GM23338 (cell line): ENCODE results near the gene RNU6-8.

Experiments
- CREB1 ChIP-seq: fragments of 250-450 bp; sonication (Bioruptor Pico); IDR thresholded peaks from 2 replicates; pipeline ENCODE4 v1.5.0; 2020; ENCODE audit warnings: low read depth, mild to moderate bottlenecking, moderate library complexity
- EZH2 ChIP-seq: fragments of 200-600 bp; sonication (generic); IDR thresholded peaks from one replicate; pipeline ENCODE4 v1.8.0; 2017; ENCODE audit warnings: antibody characterized with exemption, mild to moderate bottlenecking, low read depth; ENCODE audit not compliant: unreplicated experiment
- EZH2phosphoT487 ChIP-seq: fragments of 200-600 bp; sonication (generic); IDR thresholded peaks from one replicate; pipeline ENCODE4 v1.8.1; 2018; ENCODE audit warnings: antibody characterized with exemption; ENCODE audit not compliant: unreplicated experiment
- JUNB ChIP-seq: IDR thresholded peaks from one replicate; pipeline ENCODE4 v1.6.1; 2016; ENCODE audit warnings: antibody characterized with exemption; ENCODE audit not compliant: unreplicated experiment
- POLR2AphosphoS5 ChIP-seq: IDR thresholded peaks from 2 replicates; pipeline ENCODE4 v1.6.1; 2016; ENCODE audit warnings: antibody characterized with exemption, low read depth
- ZNF114 ChIP-seq: fragments of 250-450 bp; sonication (Bioruptor Pico); IDR thresholded peaks from 2 replicates; pipeline ENCODE4 v1.5.0; 2020; ENCODE audit warnings: mild to moderate bottlenecking, moderate library complexity
- ZNF331 ChIP-seq: fragments of 250-450 bp; sonication (Bioruptor Pico); IDR thresholded peaks from 2 replicates; pipeline ENCODE4 v1.5.0; 2020; ENCODE audit warnings: low read depth, mild to moderate bottlenecking, moderate library complexity
- TF ChIP-seq, protein P1 (sequence below), 2 experiments: fragments of 200-600 bp in 1 of 2; sonication (generic) in 1 of 2; conservative IDR thresholded peaks; 2 replicates each; pipeline versions ENCODE4 v1.5.1 to v1.6.1; 2016 to 2017; ENCODE audit warnings: antibody characterized with exemption in 2 of 2, low read depth in 2 of 2, mild to moderate bottlenecking in 2 of 2, moderate library complexity in 1 of 2
- TF ChIP-seq, protein P2 (sequence below): IDR thresholded peaks from one replicate; pipeline ENCODE4 v1.6.1; 2018; ENCODE audit warnings: antibody characterized with exemption; ENCODE audit not compliant: unreplicated experiment
- TF ChIP-seq, protein P3 (sequence below): IDR thresholded peaks from 2 replicates; pipeline ENCODE4 v1.6.1; 2016; ENCODE audit warnings: antibody characterized with exemption
- TF ChIP-seq, protein P4 (sequence below): fragments of 250-450 bp; sonication (Bioruptor Pico); IDR thresholded peaks from 2 replicates; pipeline ENCODE4 v1.5.0; 2020; ENCODE audit warnings: mild to moderate bottlenecking, moderate library complexity

DNA sequence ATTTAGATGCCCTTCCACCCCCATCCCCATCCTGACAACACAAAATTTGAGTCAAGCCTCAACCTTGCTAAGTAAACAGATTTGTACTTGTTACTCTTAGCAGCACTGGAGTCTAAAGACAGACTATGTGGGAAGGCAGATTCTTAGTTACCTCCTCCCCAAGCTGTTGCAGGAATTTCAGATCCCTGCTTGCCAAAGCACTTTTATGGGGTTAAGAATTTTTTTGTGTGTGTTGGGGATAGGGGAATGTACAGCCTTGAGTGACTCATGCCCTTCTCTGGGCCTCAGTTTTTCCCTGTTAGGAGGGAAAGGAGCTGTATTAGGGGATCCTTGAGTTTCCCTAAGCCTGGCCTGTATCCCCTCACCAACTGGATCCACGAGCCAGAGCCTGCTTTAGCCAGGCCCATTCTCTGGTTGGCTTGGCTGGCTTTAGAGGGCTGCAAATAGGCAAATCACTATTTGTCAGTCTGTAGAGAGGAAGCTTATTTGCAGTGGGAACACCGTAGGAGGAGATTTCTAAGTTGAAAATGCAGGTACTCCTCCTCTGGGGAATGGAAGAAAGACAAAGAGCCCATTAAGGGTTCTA lies 27.7 kb upstream of the RNU6-8 start:
- TF ChIP-seq, protein P1, sequence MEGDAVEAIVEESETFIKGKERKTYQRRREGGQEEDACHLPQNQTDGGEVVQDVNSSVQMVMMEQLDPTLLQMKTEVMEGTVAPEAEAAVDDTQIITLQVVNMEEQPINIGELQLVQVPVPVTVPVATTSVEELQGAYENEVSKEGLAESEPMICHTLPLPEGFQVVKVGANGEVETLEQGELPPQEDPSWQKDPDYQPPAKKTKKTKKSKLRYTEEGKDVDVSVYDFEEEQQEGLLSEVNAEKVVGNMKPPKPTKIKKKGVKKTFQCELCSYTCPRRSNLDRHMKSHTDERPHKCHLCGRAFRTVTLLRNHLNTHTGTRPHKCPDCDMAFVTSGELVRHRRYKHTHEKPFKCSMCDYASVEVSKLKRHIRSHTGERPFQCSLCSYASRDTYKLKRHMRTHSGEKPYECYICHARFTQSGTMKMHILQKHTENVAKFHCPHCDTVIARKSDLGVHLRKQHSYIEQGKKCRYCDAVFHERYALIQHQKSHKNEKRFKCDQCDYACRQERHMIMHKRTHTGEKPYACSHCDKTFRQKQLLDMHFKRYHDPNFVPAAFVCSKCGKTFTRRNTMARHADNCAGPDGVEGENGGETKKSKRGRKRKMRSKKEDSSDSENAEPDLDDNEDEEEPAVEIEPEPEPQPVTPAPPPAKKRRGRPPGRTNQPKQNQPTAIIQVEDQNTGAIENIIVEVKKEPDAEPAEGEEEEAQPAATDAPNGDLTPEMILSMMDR (conservative IDR thresholded peaks at IDR 0.05; ENCODE audit: low read depth in 2 of 2) = no peak
- TF ChIP-seq POLR2AphosphoS5 = no peak
- no peak for TF ChIP-seq EZH2
- no peak for TF ChIP-seq ZNF114 (CRISPR knock-in tag)
- TF ChIP-seq, protein P2, sequence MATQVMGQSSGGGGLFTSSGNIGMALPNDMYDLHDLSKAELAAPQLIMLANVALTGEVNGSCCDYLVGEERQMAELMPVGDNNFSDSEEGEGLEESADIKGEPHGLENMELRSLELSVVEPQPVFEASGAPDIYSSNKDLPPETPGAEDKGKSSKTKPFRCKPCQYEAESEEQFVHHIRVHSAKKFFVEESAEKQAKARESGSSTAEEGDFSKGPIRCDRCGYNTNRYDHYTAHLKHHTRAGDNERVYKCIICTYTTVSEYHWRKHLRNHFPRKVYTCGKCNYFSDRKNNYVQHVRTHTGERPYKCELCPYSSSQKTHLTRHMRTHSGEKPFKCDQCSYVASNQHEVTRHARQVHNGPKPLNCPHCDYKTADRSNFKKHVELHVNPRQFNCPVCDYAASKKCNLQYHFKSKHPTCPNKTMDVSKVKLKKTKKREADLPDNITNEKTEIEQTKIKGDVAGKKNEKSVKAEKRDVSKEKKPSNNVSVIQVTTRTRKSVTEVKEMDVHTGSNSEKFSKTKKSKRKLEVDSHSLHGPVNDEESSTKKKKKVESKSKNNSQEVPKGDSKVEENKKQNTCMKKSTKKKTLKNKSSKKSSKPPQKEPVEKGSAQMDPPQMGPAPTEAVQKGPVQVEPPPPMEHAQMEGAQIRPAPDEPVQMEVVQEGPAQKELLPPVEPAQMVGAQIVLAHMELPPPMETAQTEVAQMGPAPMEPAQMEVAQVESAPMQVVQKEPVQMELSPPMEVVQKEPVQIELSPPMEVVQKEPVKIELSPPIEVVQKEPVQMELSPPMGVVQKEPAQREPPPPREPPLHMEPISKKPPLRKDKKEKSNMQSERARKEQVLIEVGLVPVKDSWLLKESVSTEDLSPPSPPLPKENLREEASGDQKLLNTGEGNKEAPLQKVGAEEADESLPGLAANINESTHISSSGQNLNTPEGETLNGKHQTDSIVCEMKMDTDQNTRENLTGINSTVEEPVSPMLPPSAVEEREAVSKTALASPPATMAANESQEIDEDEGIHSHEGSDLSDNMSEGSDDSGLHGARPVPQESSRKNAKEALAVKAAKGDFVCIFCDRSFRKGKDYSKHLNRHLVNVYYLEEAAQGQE = no peak
- TF ChIP-seq CREB1 (CRISPR knock-in tag) = no peak
- no peak for TF ChIP-seq ZNF331 (CRISPR knock-in tag)
- TF ChIP-seq EZH2phosphoT487 = no peak
- no peak for TF ChIP-seq JUNB
- TF ChIP-seq, protein P3, sequence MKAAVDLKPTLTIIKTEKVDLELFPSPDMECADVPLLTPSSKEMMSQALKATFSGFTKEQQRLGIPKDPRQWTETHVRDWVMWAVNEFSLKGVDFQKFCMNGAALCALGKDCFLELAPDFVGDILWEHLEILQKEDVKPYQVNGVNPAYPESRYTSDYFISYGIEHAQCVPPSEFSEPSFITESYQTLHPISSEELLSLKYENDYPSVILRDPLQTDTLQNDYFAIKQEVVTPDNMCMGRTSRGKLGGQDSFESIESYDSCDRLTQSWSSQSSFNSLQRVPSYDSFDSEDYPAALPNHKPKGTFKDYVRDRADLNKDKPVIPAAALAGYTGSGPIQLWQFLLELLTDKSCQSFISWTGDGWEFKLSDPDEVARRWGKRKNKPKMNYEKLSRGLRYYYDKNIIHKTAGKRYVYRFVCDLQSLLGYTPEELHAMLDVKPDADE = no peak
- TF ChIP-seq, protein P4, sequence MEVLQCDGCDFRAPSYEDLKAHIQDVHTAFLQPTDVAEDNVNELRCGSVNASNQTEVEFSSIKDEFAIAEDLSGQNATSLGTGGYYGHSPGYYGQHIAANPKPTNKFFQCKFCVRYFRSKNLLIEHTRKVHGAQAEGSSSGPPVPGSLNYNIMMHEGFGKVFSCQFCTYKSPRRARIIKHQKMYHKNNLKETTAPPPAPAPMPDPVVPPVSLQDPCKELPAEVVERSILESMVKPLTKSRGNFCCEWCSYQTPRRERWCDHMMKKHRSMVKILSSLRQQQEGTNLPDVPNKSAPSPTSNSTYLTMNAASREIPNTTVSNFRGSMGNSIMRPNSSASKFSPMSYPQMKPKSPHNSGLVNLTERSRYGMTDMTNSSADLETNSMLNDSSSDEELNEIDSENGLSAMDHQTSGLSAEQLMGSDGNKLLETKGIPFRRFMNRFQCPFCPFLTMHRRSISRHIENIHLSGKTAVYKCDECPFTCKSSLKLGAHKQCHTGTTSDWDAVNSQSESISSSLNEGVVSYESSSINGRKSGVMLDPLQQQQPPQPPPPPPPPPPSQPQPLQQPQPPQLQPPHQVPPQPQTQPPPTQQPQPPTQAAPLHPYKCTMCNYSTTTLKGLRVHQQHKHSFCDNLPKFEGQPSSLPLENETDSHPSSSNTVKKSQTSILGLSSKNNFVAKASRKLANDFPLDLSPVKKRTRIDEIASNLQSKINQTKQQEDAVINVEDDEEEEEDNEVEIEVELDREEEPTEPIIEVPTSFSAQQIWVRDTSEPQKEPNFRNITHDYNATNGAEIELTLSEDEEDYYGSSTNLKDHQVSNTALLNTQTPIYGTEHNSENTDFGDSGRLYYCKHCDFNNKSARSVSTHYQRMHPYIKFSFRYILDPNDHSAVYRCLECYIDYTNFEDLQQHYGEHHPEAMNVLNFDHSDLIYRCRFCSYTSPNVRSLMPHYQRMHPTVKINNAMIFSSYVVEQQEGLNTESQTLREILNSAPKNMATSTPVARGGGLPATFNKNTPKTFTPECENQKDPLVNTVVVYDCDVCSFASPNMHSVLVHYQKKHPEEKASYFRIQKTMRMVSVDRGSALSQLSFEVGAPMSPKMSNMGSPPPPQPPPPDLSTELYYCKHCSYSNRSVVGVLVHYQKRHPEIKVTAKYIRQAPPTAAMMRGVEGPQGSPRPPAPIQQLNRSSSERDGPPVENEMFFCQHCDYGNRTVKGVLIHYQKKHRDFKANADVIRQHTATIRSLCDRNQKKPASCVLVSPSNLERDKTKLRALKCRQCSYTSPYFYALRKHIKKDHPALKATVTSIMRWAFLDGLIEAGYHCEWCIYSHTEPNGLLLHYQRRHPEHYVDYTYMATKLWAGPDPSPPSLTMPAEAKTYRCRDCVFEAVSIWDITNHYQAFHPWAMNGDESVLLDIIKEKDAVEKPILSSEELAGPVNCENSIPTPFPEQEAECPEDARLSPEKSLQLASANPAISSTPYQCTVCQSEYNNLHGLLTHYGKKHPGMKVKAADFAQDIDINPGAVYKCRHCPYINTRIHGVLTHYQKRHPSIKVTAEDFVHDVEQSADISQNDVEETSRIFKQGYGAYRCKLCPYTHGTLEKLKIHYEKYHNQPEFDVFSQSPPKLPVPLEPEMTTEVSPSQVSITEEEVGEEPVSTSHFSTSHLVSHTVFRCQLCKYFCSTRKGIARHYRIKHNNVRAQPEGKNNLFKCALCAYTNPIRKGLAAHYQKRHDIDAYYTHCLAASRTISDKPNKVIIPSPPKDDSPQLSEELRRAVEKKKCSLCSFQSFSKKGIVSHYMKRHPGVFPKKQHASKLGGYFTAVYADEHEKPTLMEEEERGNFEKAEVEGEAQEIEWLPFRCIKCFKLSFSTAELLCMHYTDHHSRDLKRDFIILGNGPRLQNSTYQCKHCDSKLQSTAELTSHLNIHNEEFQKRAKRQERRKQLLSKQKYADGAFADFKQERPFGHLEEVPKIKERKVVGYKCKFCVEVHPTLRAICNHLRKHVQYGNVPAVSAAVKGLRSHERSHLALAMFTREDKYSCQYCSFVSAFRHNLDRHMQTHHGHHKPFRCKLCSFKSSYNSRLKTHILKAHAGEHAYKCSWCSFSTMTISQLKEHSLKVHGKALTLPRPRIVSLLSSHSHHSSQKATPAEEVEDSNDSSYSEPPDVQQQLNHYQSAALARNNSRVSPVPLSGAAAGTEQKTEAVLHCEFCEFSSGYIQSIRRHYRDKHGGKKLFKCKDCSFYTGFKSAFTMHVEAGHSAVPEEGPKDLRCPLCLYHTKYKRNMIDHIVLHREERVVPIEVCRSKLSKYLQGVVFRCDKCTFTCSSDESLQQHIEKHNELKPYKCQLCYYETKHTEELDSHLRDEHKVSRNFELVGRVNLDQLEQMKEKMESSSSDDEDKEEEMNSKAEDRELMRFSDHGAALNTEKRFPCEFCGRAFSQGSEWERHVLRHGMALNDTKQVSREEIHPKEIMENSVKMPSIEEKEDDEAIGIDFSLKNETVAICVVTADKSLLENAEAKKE (CRISPR knock-in tag) = no peak
